ENCODE results near the gene POLR1E. TPM values are rescaled to one million over a fixed set of nuclear protein-coding genes. Genes with fewer than 3 reads are reported as not detected.

The POLR1E gene
- total RNA-seq, 1 donor from 2014 or later, result 28.7 TPM

DNA sequence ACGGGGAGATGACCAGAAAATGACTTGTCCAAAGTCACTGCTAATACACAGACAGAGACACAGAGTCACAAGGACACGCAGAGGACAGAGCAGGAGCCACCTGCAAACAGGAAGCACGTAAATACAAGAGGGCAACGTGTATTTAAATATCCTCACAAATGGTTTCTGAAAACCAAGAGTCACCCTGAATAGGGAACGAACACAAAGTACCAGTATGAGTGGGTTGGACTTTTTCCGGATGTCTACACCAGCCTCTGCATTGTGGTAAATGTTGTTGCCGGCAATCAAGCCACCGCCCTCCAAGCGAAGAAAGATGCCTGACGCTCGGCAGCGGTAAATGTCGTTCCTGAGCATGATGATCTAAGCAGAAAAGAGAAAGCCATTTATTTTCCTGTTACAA, 46.0 kb downstream of the POLR1E start:
- intact Hi-C loops (cut with micrococcal nuclease), result no loop called here

DNA sequence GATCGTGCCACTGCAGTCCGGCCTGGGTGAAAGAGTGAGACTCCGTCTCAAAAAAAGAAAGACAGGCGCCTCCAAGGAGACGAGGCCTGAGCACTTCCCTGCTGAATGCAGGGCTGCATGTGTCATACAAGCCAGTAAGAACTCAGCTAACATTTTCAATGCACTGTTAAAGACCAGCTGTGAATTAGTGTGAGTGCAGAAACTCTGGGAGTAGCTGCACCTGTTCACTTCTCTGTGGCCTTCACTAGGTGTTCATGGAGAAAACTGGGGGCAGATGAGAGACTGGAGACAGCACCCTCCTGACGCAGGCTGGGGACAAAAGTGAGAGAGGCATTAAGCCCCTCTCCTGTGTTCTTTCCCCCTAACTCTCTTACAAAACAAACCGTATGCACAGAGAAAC, 48.7 kb downstream of the POLR1E start:
- intact Hi-C loops (cut with micrococcal nuclease), result no loop called here

DNA sequence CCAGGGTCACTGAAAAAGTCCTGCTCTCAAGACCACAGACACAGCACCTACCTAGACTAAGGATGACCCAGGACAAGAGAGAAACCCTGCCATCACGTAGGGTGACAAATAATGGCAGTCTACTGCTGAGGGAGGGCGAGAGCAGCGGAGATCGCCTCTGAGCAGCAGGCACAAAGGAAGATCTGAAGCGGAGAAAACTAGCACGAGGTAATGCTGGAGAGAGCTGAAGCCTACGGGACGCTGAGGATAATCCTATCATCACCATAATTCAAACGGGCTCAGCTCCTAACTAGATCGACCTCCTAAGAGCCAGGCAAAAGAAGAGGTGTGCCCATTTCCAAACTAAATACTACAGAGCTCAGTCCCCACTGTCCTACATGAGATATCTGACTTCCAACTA, 49.2 kb downstream of the POLR1E start:
- intact Hi-C loops (cut with micrococcal nuclease), result no loop called here

DNA sequence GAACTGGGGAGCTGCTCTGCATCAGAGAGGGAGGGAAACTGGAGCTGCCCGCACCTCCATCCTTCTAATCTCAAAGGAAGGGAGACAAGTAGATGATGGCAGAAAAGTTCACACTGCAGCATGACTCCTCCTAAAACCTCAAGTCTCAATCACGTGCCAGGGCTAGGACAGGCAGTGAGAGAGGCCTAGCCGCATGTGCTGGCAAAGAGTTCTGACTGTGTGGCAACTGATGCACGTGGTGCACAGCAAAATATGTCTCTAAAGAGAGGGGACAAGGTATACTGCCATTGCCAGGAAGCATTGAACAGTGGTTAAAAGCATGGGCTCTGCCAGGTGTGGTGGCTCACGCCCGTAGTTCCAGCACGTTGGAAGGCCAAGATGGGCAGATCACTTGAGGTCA, 52.4 kb downstream of the POLR1E start:
- intact Hi-C loops (cut with micrococcal nuclease), result no loop called here

DNA sequence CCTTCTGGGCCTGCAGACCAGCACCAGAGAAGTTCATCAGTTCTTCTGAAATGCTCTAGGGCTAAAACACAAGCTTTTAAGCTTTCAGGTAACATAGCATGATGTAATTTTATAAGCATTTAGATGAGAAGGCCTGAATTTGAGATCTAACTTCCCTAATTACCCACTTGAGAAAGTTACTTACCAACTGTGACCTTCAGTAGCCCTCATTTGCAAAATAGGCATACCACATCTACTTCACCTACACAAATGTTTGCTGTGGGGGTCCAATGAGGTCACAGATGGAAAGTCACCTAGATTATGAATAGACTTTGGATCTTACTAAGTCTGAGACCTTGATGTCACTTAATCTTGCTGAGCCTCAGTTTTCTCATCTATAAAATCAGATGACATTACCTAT, 53.9 kb downstream of the POLR1E start:
- intact Hi-C loops (cut with micrococcal nuclease), result no loop called here

DNA sequence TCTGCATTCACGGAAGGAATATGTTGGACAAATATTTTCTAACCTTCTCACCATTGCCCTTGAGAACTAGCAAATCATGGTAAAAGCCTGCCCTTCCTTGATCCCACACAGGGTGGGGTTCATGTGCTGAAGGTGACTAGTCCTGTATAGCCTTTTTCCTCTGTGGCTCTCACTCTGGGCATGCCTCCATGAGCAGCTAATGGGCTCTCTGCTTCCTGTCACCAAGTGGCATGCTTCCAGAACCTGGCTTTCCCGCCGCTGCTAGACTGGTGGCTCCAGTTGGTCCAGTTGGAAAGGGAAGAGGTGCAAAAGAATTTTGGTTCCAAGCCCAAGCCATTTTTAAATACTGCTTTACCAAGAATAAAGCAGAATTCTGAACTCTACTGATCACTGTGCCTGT, 54.9 kb downstream of the POLR1E start:
- intact Hi-C loops (cut with micrococcal nuclease), result no loop called here

- intact Hi-C loops (cut with micrococcal nuclease), result no loop called here
Observed at GRCh38 chr9:37541465-37541864, 55.7 kb downstream of the POLR1E start.

DNA sequence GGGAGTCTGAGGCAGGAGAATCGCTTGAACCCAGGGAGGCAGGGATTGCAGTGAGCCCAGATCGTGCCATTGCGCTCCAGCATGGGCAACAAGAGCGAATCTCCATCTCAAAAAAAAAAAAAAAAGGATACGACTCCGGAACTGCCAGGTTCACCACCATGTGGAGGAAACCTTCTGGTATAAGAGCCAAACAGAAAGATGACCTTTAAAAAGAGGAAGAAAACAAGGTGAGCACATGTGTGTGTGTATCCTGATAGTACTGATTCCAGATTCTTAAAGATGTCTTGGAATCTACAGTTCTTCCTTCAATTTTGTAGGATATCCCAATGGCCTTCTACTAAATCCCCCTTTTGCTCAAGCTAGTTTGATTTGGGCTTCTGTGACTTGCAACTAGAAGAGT, 56.7 kb downstream of the POLR1E start:
- intact Hi-C loops (cut with micrococcal nuclease), result no loop called here

DNA sequence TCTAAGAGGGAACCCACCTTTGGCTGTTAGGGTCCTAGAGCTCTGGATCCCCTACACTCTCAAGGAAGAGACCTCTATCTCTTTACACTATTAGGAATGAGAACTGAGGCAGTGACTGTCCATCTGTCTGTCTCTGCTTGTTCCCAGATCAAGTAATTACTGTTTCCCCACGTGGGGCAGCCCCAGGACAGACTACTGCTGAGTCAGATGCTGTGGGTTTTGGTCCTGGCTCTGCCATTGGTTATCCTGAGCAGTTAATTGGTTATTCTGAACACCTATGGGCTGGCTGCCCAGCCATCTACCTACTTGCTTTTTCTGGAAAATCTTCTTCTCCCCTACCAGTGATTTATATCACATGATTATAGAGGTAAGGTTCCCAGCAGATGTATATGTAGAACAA, 57.1 kb downstream of the POLR1E start:
- intact Hi-C loops (cut with micrococcal nuclease), result no loop called here

DNA sequence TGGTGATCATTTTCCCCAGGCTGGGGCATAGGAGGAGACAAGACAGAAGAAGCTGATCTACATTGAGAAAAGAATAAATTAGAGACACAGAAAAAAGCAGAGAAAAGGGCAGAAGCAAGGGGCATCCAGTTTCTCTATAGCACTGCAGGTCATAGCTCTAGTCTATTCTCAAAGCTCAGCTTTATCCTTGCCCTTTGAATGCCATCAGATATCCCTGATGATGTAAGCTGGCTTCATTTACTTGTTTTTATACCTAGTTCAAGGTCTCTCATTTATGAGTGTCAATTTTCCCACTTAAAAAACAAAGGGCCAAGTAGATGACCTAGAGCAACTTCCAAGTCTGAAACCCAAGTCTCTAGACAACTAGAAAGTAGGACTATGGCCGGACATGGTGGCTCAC, 57.7 kb downstream of the POLR1E start:
- intact Hi-C loops (cut with micrococcal nuclease), result no loop called here

DNA sequence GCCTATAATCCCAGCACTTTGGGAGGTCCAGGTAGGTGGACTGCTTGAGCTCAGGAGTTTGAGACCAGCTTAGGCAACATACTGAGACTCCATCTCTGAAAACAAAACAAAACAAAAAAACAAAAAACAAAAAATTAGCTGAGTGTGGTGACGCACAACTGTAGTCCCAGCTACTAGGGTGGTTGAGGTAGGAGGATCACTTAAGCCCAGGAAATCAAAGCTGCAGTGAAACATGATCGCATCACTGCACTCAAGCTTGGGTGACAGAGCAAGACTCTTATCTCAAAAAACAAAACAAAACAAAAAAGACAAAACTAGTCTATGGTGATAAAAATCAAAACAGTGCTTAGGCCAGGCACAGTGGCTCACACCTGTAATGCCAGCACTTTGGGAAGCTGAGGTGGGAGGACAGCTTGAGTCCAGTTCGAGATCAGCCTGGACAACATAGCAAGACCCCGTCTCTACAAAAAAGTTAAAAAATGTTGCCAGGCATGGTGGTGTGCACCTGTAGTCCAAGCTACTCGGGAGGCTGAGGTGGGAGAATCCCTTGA, 61.7 kb downstream of the POLR1E start:
- intact Hi-C loops (cut with micrococcal nuclease), result no loop called here

DNA sequence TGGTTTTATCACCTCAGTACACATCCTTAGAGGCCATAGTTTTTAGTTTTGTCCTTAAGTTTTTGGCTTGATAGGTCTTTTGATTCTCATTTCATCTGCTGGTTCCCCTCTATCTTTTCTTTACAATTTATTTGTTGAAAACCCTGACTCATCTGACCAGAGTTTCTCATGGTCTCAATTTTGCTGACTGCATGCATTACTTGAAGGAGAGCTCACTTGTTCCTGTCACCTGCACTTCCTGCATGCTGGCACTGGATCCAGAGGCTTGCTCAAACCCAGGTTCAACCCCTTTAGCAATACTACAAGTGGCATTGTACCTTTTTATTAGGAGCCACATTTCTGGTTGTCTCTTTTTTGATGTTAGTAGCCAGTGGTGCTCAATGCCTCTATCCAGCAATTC, 63.8 kb downstream of the POLR1E start:
- intact Hi-C loops (cut with micrococcal nuclease), result no loop called here

- intact Hi-C loops (cut with micrococcal nuclease), result no loop called here
Observed at GRCh38 chr9:37550781-37551180, 65.0 kb downstream of the POLR1E start.

DNA sequence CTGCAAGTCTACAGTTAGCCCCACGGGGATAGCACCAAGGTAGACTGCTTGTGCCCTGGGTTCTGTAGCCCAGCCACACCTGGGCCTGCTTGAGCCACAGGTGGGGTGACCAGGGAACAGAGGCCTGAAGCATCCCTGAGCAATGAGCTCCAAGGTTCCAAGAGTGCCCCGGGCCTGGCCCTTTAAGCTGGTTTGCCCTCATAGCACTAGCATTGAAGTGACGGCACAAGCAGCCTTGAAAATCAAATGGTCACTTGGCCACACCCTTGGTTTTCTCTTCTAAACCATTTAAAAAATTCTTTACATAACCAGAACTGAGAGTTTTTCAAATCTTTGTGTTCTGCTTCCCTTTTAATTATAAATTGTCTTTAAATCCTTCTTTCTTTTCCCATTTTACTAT, 65.7 kb downstream of the POLR1E start:
- intact Hi-C loops (cut with micrococcal nuclease), result no loop called here

- intact Hi-C loops (cut with micrococcal nuclease), result no loop called here
Observed at GRCh38 chr9:37551888-37552287, 66.1 kb downstream of the POLR1E start.

Other genes starting within 250 kb of the POLR1E start
- 49.6 and 53.9 TPM in 2 replicates for gene GRHPR, start 63.3 kb upstream of the POLR1E start, total RNA-seq
- gene ZBTB5, start 20.5 kb upstream of the POLR1E start, total RNA-seq, result 10.5 and 11.5 TPM in 2 replicates
- 3.1 and 5.0 TPM in 2 replicates for gene FBXO10, start 90.4 kb downstream of the POLR1E start, total RNA-seq
- 79.7 and 83.9 TPM in 2 replicates for gene TOMM5, start 106.6 kb downstream of the POLR1E start, total RNA-seq
- not detected in 2 replicates for gene FRMPD1, start 165.0 kb downstream of the POLR1E start, total RNA-seq

Data from T-helper 1 cell treated with Interleukin-12 subunit alpha and Interleukin-12 subunit beta and Interleukin-4 antibody, amounts not matched to agents 30 ng/mL and 1 ng/mL, for 36 hours (primary cell).